ENCODE data around the gene BEAN1. TPM values are rescaled to one million over a fixed set of nuclear protein-coding genes. Genes with fewer than 3 reads are reported as not detected.

Gene BEAN1
- polyA plus RNA-seq, 1 of the 3 experiments (the other 2 are of a cell fraction), result 0.07 TPM

DNA sequence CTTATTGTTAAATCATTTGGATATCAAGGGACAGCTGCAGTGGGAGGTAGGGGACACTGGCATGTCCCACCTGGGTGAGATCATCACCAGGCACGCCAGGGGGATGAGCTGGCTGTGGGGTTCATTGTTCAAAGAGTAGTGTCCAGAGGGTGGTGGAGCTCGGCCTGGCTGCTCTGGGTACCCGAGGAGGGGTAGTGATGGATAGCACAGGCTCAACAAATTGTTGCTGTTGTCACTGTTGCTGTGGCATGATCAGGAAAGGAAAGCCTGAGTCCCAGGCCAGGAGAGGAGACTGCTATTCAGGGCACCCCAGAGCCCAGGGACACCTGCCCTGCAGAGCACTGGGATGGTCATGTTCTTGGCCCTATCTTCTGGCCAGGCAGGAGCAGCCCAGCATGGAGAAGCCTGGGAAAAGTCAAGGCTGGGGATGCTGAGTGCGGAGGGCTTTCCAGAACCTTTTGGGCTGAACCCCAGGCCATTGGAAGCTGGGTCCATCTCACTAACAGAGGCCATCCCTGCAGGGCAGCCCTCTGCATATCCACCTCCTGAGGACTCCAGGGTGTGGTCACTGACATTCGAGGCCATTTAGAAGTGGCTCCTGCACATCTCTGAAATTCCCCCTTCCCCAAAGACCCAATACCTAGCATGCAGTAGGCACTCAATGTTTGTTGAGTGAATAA, 12.1 kb downstream of the BEAN1 start:
- Histone ChIP-seq H3K4me1 (ENCODE audit: control insufficient read depth in 1 of 2, insufficient read depth in 2 of 2, low read depth in 1 of 2, low read length in 1 of 2) (peaks cover 0 to 3% of the 10 kb centered on the region in 2 experiments; a peak in 1 of 4 replicates), H3K9me2 (no peaks in the 10 kb centered on the region), H3K79me2 (ENCODE audit: insufficient read depth) (no peaks in the 10 kb centered on the region), H3K27ac (ENCODE audit: low read depth in 2 of 2, low read length in 1 of 2) (no peak overlapping the region), H3K9me3 (no peaks in the 10 kb centered on the region), H3F3A (replicated peaks; ENCODE audit: insufficient read depth) (no peaks in the 10 kb centered on the region), H3K9ac (no peak overlapping the region), H2AFZ (ENCODE audit: low read depth) (no peak overlapping the region), H3K4me3 (ENCODE audit: low read depth in 2 of 2, low read length in 1 of 2) (no peak overlapping the region), H4K20me1 (ENCODE audit: insufficient read depth) (no peaks in the 10 kb centered on the region), H3K4me2 (no peak overlapping the region), H3K27me3 (ENCODE audit: insufficient read depth) (no peaks in the 10 kb centered on the region; the same call in 1 of the 2 replicates), H3K36me3 (replicated peaks in 1 of 2; ENCODE audit: control insufficient read depth in 1 of 2, insufficient read depth in 2 of 2, low read length in 1 of 2) (no peaks in the 10 kb centered on the region)
- POLR2A ChIA-PET, result no interaction called here
- WGBS (ENCODE audit: low lambda C conversion rate), result 31% methylated on average over 5 of the region's 5 CpGs
- TF ChIP-seq RFX5 (IDR thresholded peaks at IDR 0.05; ENCODE audit: low read length) (no peak), RAD21 (IDR thresholded peaks at IDR 0.05; ENCODE audit: low read length) (no peak), ELF1 (IDR thresholded peaks at IDR 0.05) (no peak), POLR2AphosphoS5 (IDR thresholded peaks at IDR 0.05; ENCODE audit: low read depth, low read length) (no peak), TEAD4 (IDR thresholded peaks at IDR 0.05; ENCODE audit: borderline replicate concordance, insufficient read depth) (no peak), GABPA (IDR thresholded peaks at IDR 0.05; ENCODE audit: low read depth) (no peak), SIN3A (IDR thresholded peaks at IDR 0.05; ENCODE audit: borderline replicate concordance, low read depth, low read length) (no peak), RCOR1 (IDR thresholded peaks at IDR 0.05; ENCODE audit: low read length) (no peak), FOXJ3 (CRISPR knock-in tag; IDR thresholded peaks at IDR 0.05) (no peak), MEF2A (IDR thresholded peaks at IDR 0.05; ENCODE audit: borderline replicate concordance, low read depth) (no peak), EP300 (IDR thresholded peaks at IDR 0.05; ENCODE audit: borderline replicate concordance in 1 of 2, low read depth in 1 of 2, low read length in 1 of 2) (no peak)
- TF ChIP-seq, protein P1, sequence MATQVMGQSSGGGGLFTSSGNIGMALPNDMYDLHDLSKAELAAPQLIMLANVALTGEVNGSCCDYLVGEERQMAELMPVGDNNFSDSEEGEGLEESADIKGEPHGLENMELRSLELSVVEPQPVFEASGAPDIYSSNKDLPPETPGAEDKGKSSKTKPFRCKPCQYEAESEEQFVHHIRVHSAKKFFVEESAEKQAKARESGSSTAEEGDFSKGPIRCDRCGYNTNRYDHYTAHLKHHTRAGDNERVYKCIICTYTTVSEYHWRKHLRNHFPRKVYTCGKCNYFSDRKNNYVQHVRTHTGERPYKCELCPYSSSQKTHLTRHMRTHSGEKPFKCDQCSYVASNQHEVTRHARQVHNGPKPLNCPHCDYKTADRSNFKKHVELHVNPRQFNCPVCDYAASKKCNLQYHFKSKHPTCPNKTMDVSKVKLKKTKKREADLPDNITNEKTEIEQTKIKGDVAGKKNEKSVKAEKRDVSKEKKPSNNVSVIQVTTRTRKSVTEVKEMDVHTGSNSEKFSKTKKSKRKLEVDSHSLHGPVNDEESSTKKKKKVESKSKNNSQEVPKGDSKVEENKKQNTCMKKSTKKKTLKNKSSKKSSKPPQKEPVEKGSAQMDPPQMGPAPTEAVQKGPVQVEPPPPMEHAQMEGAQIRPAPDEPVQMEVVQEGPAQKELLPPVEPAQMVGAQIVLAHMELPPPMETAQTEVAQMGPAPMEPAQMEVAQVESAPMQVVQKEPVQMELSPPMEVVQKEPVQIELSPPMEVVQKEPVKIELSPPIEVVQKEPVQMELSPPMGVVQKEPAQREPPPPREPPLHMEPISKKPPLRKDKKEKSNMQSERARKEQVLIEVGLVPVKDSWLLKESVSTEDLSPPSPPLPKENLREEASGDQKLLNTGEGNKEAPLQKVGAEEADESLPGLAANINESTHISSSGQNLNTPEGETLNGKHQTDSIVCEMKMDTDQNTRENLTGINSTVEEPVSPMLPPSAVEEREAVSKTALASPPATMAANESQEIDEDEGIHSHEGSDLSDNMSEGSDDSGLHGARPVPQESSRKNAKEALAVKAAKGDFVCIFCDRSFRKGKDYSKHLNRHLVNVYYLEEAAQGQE (IDR thresholded peaks at IDR 0.05; ENCODE audit: low read depth, low read length), result no peak
- TF ChIP-seq, protein P2, sequence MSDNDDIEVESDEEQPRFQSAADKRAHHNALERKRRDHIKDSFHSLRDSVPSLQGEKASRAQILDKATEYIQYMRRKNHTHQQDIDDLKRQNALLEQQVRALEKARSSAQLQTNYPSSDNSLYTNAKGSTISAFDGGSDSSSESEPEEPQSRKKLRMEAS (IDR thresholded peaks at IDR 0.05; ENCODE audit: low read depth), result no peak
- TF ChIP-seq, protein P3, sequence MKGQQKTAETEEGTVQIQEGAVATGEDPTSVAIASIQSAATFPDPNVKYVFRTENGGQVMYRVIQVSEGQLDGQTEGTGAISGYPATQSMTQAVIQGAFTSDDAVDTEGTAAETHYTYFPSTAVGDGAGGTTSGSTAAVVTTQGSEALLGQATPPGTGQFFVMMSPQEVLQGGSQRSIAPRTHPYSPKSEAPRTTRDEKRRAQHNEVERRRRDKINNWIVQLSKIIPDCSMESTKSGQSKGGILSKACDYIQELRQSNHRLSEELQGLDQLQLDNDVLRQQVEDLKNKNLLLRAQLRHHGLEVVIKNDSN (IDR thresholded peaks at IDR 0.05; ENCODE audit: borderline replicate concordance, low read depth), result no peak
- TF ChIP-seq, protein P4, sequence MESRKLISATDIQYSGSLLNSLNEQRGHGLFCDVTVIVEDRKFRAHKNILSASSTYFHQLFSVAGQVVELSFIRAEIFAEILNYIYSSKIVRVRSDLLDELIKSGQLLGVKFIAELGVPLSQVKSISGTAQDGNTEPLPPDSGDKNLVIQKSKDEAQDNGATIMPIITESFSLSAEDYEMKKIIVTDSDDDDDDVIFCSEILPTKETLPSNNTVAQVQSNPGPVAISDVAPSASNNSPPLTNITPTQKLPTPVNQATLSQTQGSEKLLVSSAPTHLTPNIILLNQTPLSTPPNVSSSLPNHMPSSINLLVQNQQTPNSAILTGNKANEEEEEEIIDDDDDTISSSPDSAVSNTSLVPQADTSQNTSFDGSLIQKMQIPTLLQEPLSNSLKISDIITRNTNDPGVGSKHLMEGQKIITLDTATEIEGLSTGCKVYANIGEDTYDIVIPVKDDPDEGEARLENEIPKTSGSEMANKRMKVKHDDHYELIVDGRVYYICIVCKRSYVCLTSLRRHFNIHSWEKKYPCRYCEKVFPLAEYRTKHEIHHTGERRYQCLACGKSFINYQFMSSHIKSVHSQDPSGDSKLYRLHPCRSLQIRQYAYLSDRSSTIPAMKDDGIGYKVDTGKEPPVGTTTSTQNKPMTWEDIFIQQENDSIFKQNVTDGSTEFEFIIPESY (IDR thresholded peaks at IDR 0.05; ENCODE audit: borderline replicate concordance, low read depth), result no peak
- TF ChIP-seq, protein P5, sequence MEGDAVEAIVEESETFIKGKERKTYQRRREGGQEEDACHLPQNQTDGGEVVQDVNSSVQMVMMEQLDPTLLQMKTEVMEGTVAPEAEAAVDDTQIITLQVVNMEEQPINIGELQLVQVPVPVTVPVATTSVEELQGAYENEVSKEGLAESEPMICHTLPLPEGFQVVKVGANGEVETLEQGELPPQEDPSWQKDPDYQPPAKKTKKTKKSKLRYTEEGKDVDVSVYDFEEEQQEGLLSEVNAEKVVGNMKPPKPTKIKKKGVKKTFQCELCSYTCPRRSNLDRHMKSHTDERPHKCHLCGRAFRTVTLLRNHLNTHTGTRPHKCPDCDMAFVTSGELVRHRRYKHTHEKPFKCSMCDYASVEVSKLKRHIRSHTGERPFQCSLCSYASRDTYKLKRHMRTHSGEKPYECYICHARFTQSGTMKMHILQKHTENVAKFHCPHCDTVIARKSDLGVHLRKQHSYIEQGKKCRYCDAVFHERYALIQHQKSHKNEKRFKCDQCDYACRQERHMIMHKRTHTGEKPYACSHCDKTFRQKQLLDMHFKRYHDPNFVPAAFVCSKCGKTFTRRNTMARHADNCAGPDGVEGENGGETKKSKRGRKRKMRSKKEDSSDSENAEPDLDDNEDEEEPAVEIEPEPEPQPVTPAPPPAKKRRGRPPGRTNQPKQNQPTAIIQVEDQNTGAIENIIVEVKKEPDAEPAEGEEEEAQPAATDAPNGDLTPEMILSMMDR (IDR thresholded peaks at IDR 0.05), result no peak
- CTCF ChIA-PET, result interaction anchor here (0.7 kb wide), 1 partner anchor 95 kb away, joined by 3 read pairs; no protein-coding TSS in a partner anchor
- DNase-seq, result no peak

Data from SK-N-SH (cell line).